ENCODE data around the gene TTLL5. TPM values are rescaled to one million over a fixed set of nuclear protein-coding genes. Genes with fewer than 3 reads are reported as not detected.

TTLL5 gene
- total RNA-seq, 1 experiment from 2014 or later, result 35.7 TPM

DNA sequence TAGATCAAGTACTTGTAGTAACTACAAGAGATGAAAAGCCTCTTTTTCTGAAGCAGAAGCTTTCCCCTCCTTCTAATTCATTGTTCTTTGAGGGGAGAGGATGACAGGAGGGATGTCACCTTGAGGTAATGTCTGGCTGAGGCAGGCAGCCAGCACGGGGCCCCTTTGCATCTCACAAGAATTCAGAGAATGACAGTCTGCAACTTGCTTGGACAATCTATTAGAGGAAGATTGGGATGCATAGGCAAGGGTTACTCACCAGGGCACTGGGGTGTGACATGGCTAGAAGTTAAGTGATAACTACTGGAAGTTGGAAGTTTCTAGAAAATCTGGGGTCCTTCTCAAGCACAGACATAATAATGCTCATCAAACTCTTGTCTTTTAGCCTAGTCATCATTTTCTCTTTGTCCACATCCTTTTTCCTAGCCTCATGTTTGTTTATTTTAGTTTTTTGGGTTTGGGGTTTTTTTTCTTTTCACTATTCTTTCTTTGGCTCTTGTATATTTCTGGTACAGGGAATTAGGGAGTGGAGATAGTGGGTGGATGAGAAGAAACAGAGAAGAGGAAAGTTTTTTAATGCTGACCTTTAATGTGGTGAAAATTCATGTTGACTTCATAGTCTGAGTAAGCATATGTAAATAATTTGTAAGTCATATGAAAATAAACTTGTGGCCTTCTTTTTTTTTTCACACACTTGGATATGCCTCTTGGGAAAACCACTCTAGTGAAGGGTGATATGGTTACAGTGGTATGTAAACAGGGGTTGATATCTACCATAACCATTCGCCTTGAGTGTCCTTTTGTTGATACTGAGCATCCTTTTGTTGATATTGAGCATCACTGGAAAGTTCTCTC is 55.1 kb downstream of the TTLL5 start:
- H2BK15ac ChIP-seq (ENCODE audit: low read depth, low read length), result no peak overlapping the region
- H4K91ac ChIP-seq (ENCODE audit: insufficient read length, low read depth, low read length), result no peak overlapping the region
- DNase-seq, result no peak
- peak overlapping the region in 1 of 3 experiments; percentile 32; a peak in 3 of 7 replicates for H3K27ac Mint-ChIP-seq
- H4K5ac ChIP-seq (ENCODE audit: insufficient read length, low read depth, low read length), result no peak overlapping the region
- no peak overlapping the region for H3T11ph ChIP-seq (ENCODE audit: low read length)
- no peaks in the 10 kb centered on the region; the same call in 1 of the 2 replicates for H3K4me1 ChIP-seq (ENCODE audit: insufficient read depth, low read length)
- H3K9ac ChIP-seq (ENCODE audit: extremely low read depth, insufficient read length, low read length), result no peak overlapping the region
- H3K79me1 ChIP-seq (ENCODE audit: insufficient read depth, low read depth, low read length, poor library complexity, severe bottlenecking), result no peaks in the 10 kb centered on the region
- no peak overlapping the region for H3K18ac ChIP-seq (ENCODE audit: insufficient read length, low read depth, low read length)
- H3K9me3 ChIP-seq (ENCODE audit: control insufficient read depth, low read depth, low read length), result no peaks in the 10 kb centered on the region
- no peak overlapping the region for H3K23ac ChIP-seq (ENCODE audit: insufficient read length, low read depth, low read length)
- H3K36me3 Mint-ChIP-seq (ENCODE audit: insufficient read depth in 1 of 3, low read depth in 3 of 3), result peaks cover 2 to 25% (median 16%) of the 10 kb centered on the region in 3 experiments
- H3K4ac ChIP-seq (ENCODE audit: low read depth, low read length), result no peak overlapping the region
- H3K4me3 Mint-ChIP-seq, result no peak overlapping the region
- H3K27me3 Mint-ChIP-seq (ENCODE audit: low read depth), result no peaks in the 10 kb centered on the region; the same call in 1 of the 2 replicates
- no peak overlapping the region for H3K27ac ChIP-seq (ENCODE audit: insufficient read length, low read depth, low read length)
- H3K9me3 Mint-ChIP-seq, result no peaks in the 10 kb centered on the region
- H3K23me2 ChIP-seq (ENCODE audit: insufficient read length, low read depth, low read length, poor library complexity, severe bottlenecking), result no peaks in the 10 kb centered on the region
- H2BK12ac ChIP-seq (ENCODE audit: insufficient read length, low read depth, low read length), result no peak overlapping the region
- no CpG with 5 or more reads among the region's 2 CpGs for WGBS (ENCODE audit: extremely low coverage, insufficient read length, low lambda C conversion rate)
- H2BK20ac ChIP-seq (ENCODE audit: low read depth, low read length, poor library complexity, severe bottlenecking), result no peak overlapping the region
- H3K4me1 Mint-ChIP-seq, result peaks cover 12 to 22% of the 10 kb centered on the region in 2 experiments
- no peak overlapping the region for H3K56ac ChIP-seq (ENCODE audit: insufficient read length, low read depth, low read length)
- H4K8ac ChIP-seq (replicated peaks; ENCODE audit: insufficient read length, low read depth, low read length), result no peak overlapping the region
- no peaks in the 10 kb centered on the region for H3K27me3 ChIP-seq (ENCODE audit: insufficient read depth, low read length)
- H4K20me1 ChIP-seq (ENCODE audit: control insufficient read depth, insufficient read depth, insufficient read length), result peaks cover 4% of the 10 kb centered on the region
- H2AFZ ChIP-seq (ENCODE audit: low read length), result no peak overlapping the region
- H2BK5ac ChIP-seq (ENCODE audit: insufficient read length, low read length), result no peak overlapping the region
- H3K4me2 ChIP-seq (ENCODE audit: insufficient read depth, insufficient read length, low read length), result no peak overlapping the region
- no peak overlapping the region for H2AK5ac ChIP-seq (ENCODE audit: insufficient read length, low read length)
- H3K79me2 ChIP-seq (ENCODE audit: insufficient read depth, low read length), result no peaks in the 10 kb centered on the region
- H2BK120ac ChIP-seq (ENCODE audit: low read depth, low read length, poor library complexity, severe bottlenecking), result no peak overlapping the region
- no peak overlapping the region for H3K14ac ChIP-seq (ENCODE audit: insufficient read depth, low read length)
- TF ChIP-seq, protein P1, sequence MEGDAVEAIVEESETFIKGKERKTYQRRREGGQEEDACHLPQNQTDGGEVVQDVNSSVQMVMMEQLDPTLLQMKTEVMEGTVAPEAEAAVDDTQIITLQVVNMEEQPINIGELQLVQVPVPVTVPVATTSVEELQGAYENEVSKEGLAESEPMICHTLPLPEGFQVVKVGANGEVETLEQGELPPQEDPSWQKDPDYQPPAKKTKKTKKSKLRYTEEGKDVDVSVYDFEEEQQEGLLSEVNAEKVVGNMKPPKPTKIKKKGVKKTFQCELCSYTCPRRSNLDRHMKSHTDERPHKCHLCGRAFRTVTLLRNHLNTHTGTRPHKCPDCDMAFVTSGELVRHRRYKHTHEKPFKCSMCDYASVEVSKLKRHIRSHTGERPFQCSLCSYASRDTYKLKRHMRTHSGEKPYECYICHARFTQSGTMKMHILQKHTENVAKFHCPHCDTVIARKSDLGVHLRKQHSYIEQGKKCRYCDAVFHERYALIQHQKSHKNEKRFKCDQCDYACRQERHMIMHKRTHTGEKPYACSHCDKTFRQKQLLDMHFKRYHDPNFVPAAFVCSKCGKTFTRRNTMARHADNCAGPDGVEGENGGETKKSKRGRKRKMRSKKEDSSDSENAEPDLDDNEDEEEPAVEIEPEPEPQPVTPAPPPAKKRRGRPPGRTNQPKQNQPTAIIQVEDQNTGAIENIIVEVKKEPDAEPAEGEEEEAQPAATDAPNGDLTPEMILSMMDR (conservative IDR thresholded peaks at IDR 0.05), result no peak
